Measurements from ENCODE around the gene GJA8. TPM values are rescaled to one million over a fixed set of nuclear protein-coding genes. Genes with fewer than 3 reads are reported as not detected.
"Not testable (repeated sequence)": the region's sequence is repeated elsewhere in the genome, so short reads cannot be mapped to it uniquely, and the experiment has no call there.

The GJA8 gene
- total RNA-seq, 2 donors from 2014 or later: not detected

DNA sequence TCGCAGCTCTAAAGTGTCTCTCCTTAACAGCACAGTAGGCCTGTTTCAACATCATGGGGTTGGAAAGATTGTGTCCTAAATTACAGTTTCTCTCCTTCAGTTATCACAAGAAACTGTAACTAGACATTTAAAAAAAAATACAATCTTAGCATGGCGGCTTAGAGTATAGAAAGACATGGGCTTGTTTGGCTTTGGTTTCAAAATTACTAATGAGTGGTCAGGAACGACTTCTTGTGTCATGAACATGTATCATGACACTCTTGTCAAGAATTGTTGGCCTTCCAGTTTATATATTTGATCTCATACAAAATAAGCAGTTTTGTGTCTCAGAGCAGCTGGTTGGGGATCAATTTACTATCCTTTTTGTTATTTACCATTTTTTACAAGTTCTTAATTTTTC lies 2.1 kb downstream of the GJA8 start:
- H3K4me1 Mint-ChIP-seq: peaks cover 5% of the 10 kb centered on the region
- peaks cover 4% of the 10 kb centered on the region for H3K27me3 Mint-ChIP-seq
- no peak overlapping the region for H3K27ac Mint-ChIP-seq
- H3K36me3 Mint-ChIP-seq (ENCODE audit: low read depth): no peaks in the 10 kb centered on the region
- peak; percentile 64 for ATAC-seq (replicated peaks)
- H3K9me3 Mint-ChIP-seq: no peaks in the 10 kb centered on the region
- H3K4me3 Mint-ChIP-seq: no peak overlapping the region

DNA sequence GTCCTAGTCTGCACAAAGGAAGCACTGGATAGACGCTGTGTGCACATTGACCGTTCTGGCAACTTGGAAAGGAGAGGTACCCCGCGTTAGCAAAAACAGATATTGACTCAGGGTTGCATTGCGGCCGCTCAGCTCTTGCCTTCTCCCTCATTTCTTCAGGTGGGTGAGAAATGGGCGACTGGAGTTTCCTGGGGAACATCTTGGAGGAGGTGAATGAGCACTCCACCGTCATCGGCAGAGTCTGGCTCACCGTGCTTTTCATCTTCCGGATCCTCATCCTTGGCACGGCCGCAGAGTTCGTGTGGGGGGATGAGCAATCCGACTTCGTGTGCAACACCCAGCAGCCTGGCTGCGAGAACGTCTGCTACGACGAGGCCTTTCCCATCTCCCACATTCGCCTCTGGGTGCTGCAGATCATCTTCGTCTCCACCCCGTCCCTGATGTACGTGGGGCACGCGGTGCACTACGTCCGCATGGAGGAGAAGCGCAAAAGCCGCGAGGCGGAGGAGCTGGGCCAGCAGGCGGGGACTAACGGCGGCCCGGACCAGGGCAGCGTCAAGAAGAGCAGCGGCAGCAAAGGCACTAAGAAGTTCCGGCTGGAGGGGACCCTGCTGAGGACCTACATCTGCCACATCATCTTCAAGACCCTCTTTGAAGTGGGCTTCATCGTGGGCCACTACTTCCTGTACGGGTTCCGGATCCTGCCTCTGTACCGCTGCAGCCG lies 5.4 kb downstream of the GJA8 start:
- Mint-ChIP-seq H3K27ac (no peak overlapping the region), H3K4me3 (no peak overlapping the region), H3K4me1 (peaks cover 5% of the 10 kb centered on the region), H3K36me3 (ENCODE audit: low read depth) (no peaks in the 10 kb centered on the region), H3K27me3 (peaks cover 4% of the 10 kb centered on the region), H3K9me3 (no peaks in the 10 kb centered on the region)
- ATAC-seq (replicated peaks): no peak

DNA sequence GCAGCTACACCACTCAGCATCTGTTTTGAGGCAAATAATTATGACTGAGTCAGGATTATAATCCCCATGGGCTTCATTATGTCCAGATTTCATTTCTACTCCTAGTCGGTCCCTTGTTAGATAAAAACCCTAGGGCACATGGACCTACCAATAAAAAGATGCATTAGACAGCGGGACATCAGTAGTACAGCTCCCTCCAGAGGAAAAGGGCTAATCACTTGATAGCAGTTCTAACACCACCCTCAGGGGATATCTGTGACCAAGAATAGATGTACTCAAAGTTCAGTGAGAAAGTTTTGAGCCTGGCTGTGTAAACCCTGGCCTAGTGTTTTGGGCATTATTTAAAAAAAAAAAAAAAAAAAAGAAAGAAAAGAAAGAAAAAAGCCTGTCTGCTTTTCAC lies 10.0 kb downstream of the GJA8 start:
- no peak for ATAC-seq (replicated peaks)
- Mint-ChIP-seq H3K9me3 (no peaks in the 10 kb centered on the region), H3K36me3 (ENCODE audit: low read depth) (no peaks in the 10 kb centered on the region), H3K4me1 (peaks cover 5% of the 10 kb centered on the region), H3K4me3 (no peak overlapping the region), H3K27me3 (peaks cover 28% of the 10 kb centered on the region), H3K27ac (no peak overlapping the region)

DNA sequence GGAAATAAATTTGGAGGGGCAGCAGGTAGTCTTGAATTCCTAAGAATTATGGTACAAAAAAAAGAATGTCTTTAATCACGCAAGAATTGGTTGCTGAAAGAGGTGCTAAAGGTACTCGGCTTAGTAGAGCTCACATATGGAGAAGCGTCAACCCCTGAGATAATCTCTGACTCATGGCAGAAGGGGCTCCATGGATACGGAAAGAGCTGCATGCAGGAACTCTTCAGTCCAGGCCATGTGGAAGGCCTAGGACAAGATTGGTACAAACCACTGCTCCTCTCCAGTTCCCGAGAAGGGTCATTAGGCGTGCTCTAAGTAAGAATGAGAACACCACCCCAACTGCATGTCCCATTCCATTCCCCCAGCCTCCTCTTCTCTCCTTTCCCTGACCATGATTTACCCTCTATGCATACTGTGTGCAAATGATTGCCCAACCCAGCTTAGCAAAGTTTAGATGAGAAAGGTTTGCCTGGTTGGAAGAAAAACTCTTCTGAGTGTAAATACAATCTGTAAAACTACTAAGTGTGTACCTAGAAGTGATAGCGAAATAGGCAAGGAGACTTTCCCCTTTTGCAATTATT lies 10.9 kb downstream of the GJA8 start:
- ATAC-seq (replicated peaks): no peak
- H3K36me3 Mint-ChIP-seq (ENCODE audit: low read depth): no peaks in the 10 kb centered on the region
- no peaks in the 10 kb centered on the region for H3K9me3 Mint-ChIP-seq
- peaks cover 28% of the 10 kb centered on the region for H3K27me3 Mint-ChIP-seq
- no peak overlapping the region for H3K4me3 Mint-ChIP-seq
- peaks cover 4% of the 10 kb centered on the region for H3K4me1 Mint-ChIP-seq
- no peak overlapping the region for H3K27ac Mint-ChIP-seq

DNA sequence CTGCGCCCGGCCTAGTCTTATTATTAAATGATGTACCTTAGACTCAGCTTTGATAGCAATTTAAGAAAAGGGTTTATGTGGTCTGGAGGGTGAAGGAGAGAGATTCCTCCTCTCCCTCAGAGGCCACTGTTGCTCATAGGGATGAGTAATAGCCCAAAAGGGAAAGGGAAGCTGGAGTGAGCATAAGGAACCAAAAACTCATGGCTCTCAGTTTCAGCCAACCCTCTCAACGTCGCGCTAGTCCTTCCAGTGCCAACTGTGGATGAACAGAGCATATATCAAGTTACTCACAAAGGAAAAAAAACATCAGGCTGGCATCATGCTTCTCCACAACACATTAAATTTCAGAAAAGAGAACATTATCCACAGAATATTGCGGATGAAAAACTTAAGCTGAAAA lies 17.3 kb downstream of the GJA8 start:
- Mint-ChIP-seq H3K27ac (no peak overlapping the region), H3K4me1 (peaks cover 4% of the 10 kb centered on the region), H3K36me3 (ENCODE audit: low read depth) (no peaks in the 10 kb centered on the region), H3K27me3 (peaks cover 15% of the 10 kb centered on the region), H3K9me3 (no peaks in the 10 kb centered on the region), H3K4me3 (no peak overlapping the region)
- peak; percentile 57 for ATAC-seq (replicated peaks)

DNA sequence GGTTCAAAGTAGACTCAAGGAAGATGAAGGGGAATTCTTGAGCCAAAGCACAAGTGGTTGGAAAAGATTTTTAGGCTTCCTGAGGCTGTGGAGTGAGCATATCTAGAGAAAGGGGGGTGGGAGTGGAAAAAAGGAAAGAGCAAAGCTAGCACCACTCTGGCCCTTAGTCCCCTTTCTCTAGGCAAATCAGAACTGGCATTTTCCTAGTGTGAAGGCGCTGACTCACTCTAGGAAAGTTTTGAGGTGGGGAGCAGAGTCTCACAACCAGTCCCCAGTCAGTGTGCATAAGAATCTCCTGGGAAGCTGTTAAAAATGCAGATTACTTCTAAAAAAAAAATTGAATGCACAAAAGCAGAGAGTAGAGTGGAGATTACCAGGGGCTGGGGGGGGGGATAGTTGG lies 22.2 kb downstream of the GJA8 start:
- no peaks in the 10 kb centered on the region for H3K36me3 Mint-ChIP-seq (ENCODE audit: low read depth)
- no peak overlapping the region for H3K4me3 Mint-ChIP-seq
- peaks cover 4% of the 10 kb centered on the region for H3K4me1 Mint-ChIP-seq
- ATAC-seq (replicated peaks): no peak
- H3K27ac Mint-ChIP-seq: no peak overlapping the region
- no peaks in the 10 kb centered on the region for H3K9me3 Mint-ChIP-seq
- H3K27me3 Mint-ChIP-seq: no peaks in the 10 kb centered on the region

DNA sequence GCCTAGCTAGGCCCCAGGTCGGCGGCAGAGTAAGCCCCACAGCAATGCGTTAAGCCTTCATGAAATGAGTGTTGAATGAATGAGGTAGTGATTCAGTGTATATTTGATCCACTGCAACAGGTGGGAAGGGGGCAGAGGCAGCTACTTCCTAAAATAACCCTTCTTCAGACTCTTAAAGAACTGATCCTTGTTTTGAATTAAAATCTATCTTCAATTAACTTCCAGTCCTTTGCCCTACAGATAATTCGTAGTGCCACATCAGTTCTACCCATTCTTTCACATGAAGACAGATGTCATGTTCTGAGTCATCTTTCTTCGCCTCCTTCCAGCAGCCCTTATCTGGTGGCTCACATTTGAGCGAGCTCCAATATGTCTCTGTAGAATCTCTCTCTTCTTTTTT lies 24.6 kb downstream of the GJA8 start:
- not testable (repeated sequence) for H3K27me3 Mint-ChIP-seq; H3K4me3 Mint-ChIP-seq; H3K27ac Mint-ChIP-seq; ATAC-seq (replicated peaks); H3K9me3 Mint-ChIP-seq; H3K36me3 Mint-ChIP-seq (ENCODE audit: low read depth)
- peaks cover 18% of the 10 kb centered on the region for H3K4me1 Mint-ChIP-seq

DNA sequence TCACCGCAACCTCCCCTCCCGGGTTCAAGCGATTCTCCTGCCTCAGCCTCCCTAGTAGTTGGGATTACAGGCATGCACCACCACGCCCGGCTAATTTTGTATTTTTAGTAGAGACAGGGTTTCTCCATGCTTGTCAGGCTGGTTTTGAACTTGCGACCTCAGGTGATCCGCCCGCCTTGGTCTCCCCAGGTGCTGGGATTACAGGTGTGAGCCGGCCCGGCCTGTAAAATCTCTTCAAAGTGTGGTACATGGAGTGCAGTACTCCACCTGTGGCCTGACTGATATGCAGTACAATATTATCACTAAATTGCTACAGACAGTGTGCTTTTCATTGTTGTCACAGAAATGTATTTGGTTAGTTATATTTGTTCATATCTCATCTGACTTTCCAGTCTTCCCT lies 25.1 kb downstream of the GJA8 start:
- H3K4me3 Mint-ChIP-seq; H3K36me3 Mint-ChIP-seq (ENCODE audit: low read depth); ATAC-seq (replicated peaks); H3K27ac Mint-ChIP-seq; H3K9me3 Mint-ChIP-seq; H3K27me3 Mint-ChIP-seq: not testable (repeated sequence)
- peaks cover 22% of the 10 kb centered on the region for H3K4me1 Mint-ChIP-seq

DNA sequence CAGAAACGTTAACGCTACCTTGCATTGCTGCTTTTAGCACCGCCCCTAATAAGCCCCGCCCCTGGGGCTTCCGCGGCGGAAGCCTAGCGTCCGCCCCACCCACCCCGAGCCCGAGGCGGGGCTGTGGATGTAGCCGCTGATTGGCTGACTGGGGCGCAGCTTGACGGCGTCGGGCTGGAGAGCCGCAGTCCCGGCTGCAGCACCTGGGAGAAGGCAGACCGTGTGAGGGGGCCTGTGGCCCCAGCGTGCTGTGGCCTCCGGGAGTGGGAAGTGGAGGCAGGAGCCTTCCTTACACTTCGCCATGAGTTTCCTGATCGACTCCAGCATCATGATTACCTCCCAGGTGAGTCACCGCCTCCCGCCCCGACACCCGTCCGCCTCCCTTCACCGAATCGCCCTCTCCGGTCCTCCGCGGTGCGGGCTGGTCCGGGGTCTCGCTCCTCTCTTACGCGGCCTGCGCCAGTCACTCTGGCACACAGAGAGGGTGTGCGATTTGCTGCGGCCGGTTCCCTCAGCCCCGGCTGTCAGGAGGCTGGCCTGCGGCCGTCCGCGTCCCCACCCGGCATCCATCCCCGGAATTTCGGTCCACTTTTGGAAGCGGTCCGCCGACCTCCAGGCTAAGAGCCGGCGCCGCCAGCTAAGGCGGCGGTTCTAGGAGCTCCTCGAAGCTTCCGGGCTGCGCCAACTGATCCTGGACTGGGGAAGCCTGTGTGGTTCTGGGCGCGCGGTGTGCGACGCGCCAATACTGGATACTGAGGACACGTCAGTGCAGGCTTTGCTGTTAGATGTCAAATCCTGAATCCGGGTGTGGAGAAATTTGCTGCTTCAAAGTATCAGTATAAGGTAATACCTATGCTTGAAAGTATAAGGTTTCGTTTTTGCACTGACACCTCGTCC lies 25.9 kb downstream of the GJA8 start, which contains the start of gene GPR89B:
TSS of gene GPR89B (plus strand) at position 185 of the 897 bp plus-strand sequence. CDS start at position 302, 117 bp downstream.
- not testable (repeated sequence) for H3K27ac Mint-ChIP-seq; H3K9me3 Mint-ChIP-seq; H3K27me3 Mint-ChIP-seq; H3K36me3 Mint-ChIP-seq (ENCODE audit: low read depth)
- Mint-ChIP-seq H3K4me1 (peaks cover 24% of the 10 kb centered on the region), H3K4me3 (peak within 1 kb of the TSS; percentile 73)
- ATAC-seq (replicated peaks): peak; percentile 98

DNA sequence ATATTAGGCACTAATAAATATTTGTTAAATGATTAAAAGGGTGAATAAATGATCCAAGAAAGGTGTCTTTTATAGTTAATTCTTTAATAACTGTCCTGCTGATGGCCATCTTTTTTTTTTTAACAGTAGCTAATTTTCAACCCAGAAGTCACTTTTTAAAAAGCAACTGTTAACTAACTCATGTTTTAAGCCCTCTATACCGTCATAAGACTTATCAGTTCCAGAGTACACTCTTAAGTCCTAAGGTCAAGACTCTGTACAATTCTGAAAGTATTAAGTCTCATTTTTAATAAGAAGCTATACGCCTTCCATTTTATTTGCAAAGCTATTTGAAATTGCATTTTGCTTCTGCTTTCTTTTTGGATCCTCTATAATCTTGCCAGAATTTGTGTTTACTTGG lies 28.5 kb downstream of the GJA8 start:
- H3K9me3 Mint-ChIP-seq; H3K27me3 Mint-ChIP-seq; H3K36me3 Mint-ChIP-seq (ENCODE audit: low read depth); H3K27ac Mint-ChIP-seq; ATAC-seq (replicated peaks): not testable (repeated sequence)
- Mint-ChIP-seq H3K4me3 (peak overlapping the region; percentile 73), H3K4me1 (peaks cover 23% of the 10 kb centered on the region)

DNA sequence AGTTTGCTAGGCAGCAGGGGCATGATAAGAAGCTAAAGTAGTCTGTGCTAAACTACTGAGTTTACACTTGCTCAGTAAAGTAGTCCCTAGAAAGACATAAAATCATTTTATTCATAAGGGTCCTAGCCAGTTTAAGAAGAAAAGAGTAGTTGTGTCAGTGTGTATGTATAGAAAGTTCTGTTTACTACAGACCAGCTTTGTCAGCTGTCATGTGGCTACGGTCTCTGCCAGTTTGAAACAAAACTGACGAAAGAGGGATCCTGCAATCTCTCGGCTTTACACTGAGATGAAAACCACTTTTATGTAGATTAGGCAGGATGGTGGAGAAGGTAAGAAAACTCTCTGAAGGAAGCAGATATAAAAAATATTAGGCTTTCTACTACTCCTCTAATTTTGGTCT lies 32.7 kb downstream of the GJA8 start:
- not testable (repeated sequence) for H3K9me3 Mint-ChIP-seq; ATAC-seq (replicated peaks); H3K4me3 Mint-ChIP-seq; H3K27me3 Mint-ChIP-seq; H3K27ac Mint-ChIP-seq
- H3K36me3 Mint-ChIP-seq (ENCODE audit: low read depth): peaks cover 24% of the 10 kb centered on the region
- peaks cover 20% of the 10 kb centered on the region for H3K4me1 Mint-ChIP-seq

DNA sequence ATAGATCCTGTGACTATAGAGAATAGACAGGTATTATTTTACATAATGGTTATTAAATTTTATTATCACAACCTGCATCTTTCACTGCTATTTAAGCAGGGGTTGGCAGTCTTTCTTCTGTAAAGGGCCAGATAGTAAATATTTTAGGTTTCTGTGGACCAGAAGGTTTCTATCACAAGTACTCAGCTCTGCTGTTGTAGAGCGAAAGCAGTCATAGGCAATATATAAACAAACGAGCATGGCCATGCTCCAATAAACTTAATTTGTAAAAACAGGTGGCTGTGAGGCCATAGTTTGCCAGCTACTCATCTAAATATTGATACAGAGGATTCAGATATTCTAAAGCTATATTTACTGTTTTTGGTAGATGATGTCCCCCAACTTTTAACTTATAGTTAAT lies 37.9 kb downstream of the GJA8 start:
- not testable (repeated sequence) for ATAC-seq (replicated peaks); H3K27ac Mint-ChIP-seq

DNA sequence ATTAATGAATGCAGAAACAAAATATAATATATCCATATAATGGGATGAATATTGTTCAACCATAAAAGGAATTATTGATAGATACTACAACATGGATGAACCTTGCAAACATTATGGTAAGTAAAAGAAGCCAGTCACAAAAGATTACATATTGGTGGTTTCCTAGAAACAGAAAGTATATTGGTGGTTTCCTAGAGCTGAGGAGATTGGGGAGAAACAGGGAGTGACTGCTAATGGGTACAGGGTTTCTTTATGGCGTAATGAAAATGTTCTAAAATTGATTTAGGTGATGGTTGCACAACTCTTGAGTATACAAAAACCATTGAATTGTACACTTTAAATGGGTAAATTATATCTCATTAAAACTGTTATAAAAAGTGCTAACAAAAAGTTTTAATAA lies 40.0 kb downstream of the GJA8 start:
- peaks cover 17% of the 10 kb centered on the region for H3K36me3 Mint-ChIP-seq (ENCODE audit: low read depth)
- ATAC-seq (replicated peaks); H3K4me3 Mint-ChIP-seq; H3K4me1 Mint-ChIP-seq; H3K27ac Mint-ChIP-seq; H3K9me3 Mint-ChIP-seq; H3K27me3 Mint-ChIP-seq: not testable (repeated sequence)

More for the DNA sequence above, 37.9 kb downstream of the GJA8 start:
- H3K36me3 Mint-ChIP-seq (ENCODE audit: low read depth): peaks cover 18% of the 10 kb centered on the region
- H3K27me3 Mint-ChIP-seq, H3K4me1 Mint-ChIP-seq, H3K9me3 Mint-ChIP-seq, H3K4me3 Mint-ChIP-seq: not testable (repeated sequence)

DNA sequence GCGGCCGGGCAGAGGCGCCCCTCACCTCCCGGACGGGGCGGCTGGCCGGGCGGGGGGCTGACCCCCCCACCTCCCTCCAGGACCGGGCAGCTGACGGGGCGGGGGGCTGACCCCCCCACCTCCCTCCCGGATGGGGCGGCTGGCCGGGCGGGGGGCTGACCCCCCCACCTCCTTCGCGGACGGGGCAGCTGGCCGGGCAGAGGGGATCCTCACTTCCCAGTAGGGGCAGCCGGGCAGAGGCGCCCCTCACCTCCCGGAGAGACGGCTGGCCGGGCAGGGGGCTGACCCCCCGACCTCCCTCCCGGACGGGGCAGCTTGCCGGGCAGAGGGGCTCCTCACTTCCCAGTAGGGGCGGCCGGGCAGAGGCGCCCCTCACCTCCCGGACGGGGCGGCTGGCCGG lies 46.9 kb downstream of the GJA8 start:
- not testable (repeated sequence) for H3K27me3 Mint-ChIP-seq; ATAC-seq (replicated peaks); H3K36me3 Mint-ChIP-seq (ENCODE audit: low read depth); H3K27ac Mint-ChIP-seq; H3K9me3 Mint-ChIP-seq; H3K4me3 Mint-ChIP-seq; H3K4me1 Mint-ChIP-seq
